ENCODE results near the gene PPP4R3C.
"Not testable (repeated sequence)": the region's sequence is repeated elsewhere in the genome, so short reads cannot be mapped to it uniquely, and the experiment has no call there.

Gene PPP4R3C

GRCh38 chrX:27463187-27463586 lies at the start of gene PPP4R3C:
TSS of gene PPP4R3C (minus strand) at chrX:27463341. CDS start at chrX:27463296, 45 bp downstream.
- Mint-ChIP-seq H3K27me3 (ENCODE audit: low read depth, poor library complexity) (no peaks in the 10 kb centered on the region), H3K36me3 (ENCODE audit: low read depth) (no peaks in the 10 kb centered on the region), H3K27ac (no peak within 1 kb of the TSS), H3K4me3 (no peak within 1 kb of the TSS), H3K4me1 (no peaks in the 10 kb centered on the region), H3K9me3 (peaks cover 34% of the 10 kb centered on the region)
- no peak for DNase-seq
- no peak for TF ChIP-seq CTCF (IDR thresholded peaks at IDR 0.05)

GRCh38 chrX:27491397-27491796 lies 28.3 kb upstream of the PPP4R3C start:
- Mint-ChIP-seq H3K27ac (no peak overlapping the region), H3K9me3 (peaks cover 47% of the 10 kb centered on the region), H3K4me3 (no peak overlapping the region), H3K4me1 (no peaks in the 10 kb centered on the region), H3K27me3 (ENCODE audit: low read depth, poor library complexity) (no peaks in the 10 kb centered on the region), H3K36me3 (ENCODE audit: low read depth) (no peaks in the 10 kb centered on the region)
- TF ChIP-seq CTCF (IDR thresholded peaks at IDR 0.05): no peak
- DNase-seq: no peak

- Mint-ChIP-seq H3K4me1 (no peaks in the 10 kb centered on the region), H3K27me3 (ENCODE audit: low read depth, poor library complexity) (no peaks in the 10 kb centered on the region), H3K27ac (no peak overlapping the region), H3K4me3 (no peak overlapping the region), H3K9me3 (peaks cover 28% of the 10 kb centered on the region), H3K36me3 (ENCODE audit: low read depth) (no peaks in the 10 kb centered on the region)
- no peak for TF ChIP-seq CTCF (IDR thresholded peaks at IDR 0.05)
- no peak for DNase-seq
Observed at GRCh38 chrX:27466051-27466450, 2.9 kb upstream of the PPP4R3C start.

GRCh38 chrX:27465036-27465435 lies 1.9 kb upstream of the PPP4R3C start:
- Mint-ChIP-seq H3K27me3 (ENCODE audit: low read depth, poor library complexity) (no peaks in the 10 kb centered on the region), H3K27ac (no peak overlapping the region), H3K4me3 (no peak overlapping the region), H3K9me3 (peaks cover 36% of the 10 kb centered on the region), H3K4me1 (no peaks in the 10 kb centered on the region), H3K36me3 (ENCODE audit: low read depth) (no peaks in the 10 kb centered on the region)
- DNase-seq: no peak
- TF ChIP-seq CTCF (IDR thresholded peaks at IDR 0.05): no peak

- H3K36me3 Mint-ChIP-seq (ENCODE audit: low read depth); H3K4me1 Mint-ChIP-seq; H3K27me3 Mint-ChIP-seq (ENCODE audit: low read depth, poor library complexity); H3K4me3 Mint-ChIP-seq; H3K27ac Mint-ChIP-seq; DNase-seq: not testable (repeated sequence)
- peaks cover 48% of the 10 kb centered on the region for H3K9me3 Mint-ChIP-seq
Observed at GRCh38 chrX:27459129-27459528, 4.0 kb downstream of the PPP4R3C start.

- peaks cover 48% of the 10 kb centered on the region for H3K9me3 Mint-ChIP-seq
- H3K27ac Mint-ChIP-seq: not testable (repeated sequence)
Observed at GRCh38 chrX:27458544-27458943, 4.6 kb downstream of the PPP4R3C start.

GRCh38 chrX:27451324-27451723 lies 11.8 kb downstream of the PPP4R3C start:
- Mint-ChIP-seq H3K9me3 (peaks cover 30% of the 10 kb centered on the region), H3K27ac (no peak overlapping the region), H3K36me3 (ENCODE audit: low read depth) (no peaks in the 10 kb centered on the region), H3K4me1 (no peaks in the 10 kb centered on the region), H3K27me3 (ENCODE audit: low read depth, poor library complexity) (no peaks in the 10 kb centered on the region), H3K4me3 (no peak overlapping the region)
- no peak for DNase-seq
- no peak for TF ChIP-seq CTCF (IDR thresholded peaks at IDR 0.05)

More at GRCh38 chrX:27458544-27458943, 4.6 kb downstream of the PPP4R3C start:
- H3K36me3 Mint-ChIP-seq (ENCODE audit: low read depth); H3K27me3 Mint-ChIP-seq (ENCODE audit: low read depth, poor library complexity); DNase-seq; H3K4me1 Mint-ChIP-seq; H3K4me3 Mint-ChIP-seq: not testable (repeated sequence)
